K562 (cell line): Measurements from ENCODE around the gene LBHD2. TPM values are rescaled to one million over a fixed set of nuclear protein-coding genes. Genes with fewer than 3 reads are reported as not detected.

Source experiments
- ATAC-seq: fragments of 200-7000 bp; cut with Tn5 transposase; 3 replicates; pipeline ENCODE4 v1.9.1; 2020; ENCODE audit warnings: moderate library complexity
- BruUV-seq: library from RNA; stranded (reverse); fragments of 400-500 nt; replicated peaks from 2 replicates; lab custom pipeline; 2021; lab: Mats Ljungman, UMichigan
- CTCF ChIA-PET: fragments of 300-600 bp; formaldehyde crosslinking; extraction: SDS; loops from one replicate; lab custom pipeline; 2021; ENCODE audit warnings: low intra/inter-chr PET ratio; lab: Yijun Ruan, JAX
- POLR2A ChIA-PET: fragments of 300-600, 350-650 bp; sonication (Branson Sonifier 250); formaldehyde crosslinking; extraction: SDS; loops from one replicate; lab custom pipeline; 2021; ENCODE audit warnings: antibody characterized with exemption, inconsistent platforms; lab: Yijun Ruan, JAX
- DNase-seq, 4 experiments: peaks; one replicate each; pipeline versions ENCODE4 v3.0.0 to v3.0.0-alpha.2; 2011 to 2018; ENCODE audit warnings: low spot score in 3 of 4, mixed read lengths in 3 of 4; ENCODE audit errors: extremely low read depth in 1 of 4
- FAIRE-seq: peaks from 2 replicates; lab custom pipeline; 2011; peaks lifted over from hg19 to GRCh38; lab: Jason Lieb, UNC
- H2AFZ ChIP-seq: 2 replicates; pipeline ENCODE4 v1.6.0; 2011; ENCODE audit warnings: low read depth, low read length, control low read depth, inconsistent platforms
- H3K27ac ChIP-seq: fragments of 200-600 bp; 3 replicates; pipeline ENCODE4 v1.8.0; 2011; ENCODE audit warnings: low read depth, mild to moderate bottlenecking, control low read depth, inconsistent platforms, low read length, moderate library complexity, mixed read lengths; ENCODE audit errors: extremely low read depth
- H3K27me3 ChIP-seq, 2 experiments: fragments of 300-600 bp in 1 of 2; 2 replicates in 1 of 2; 3 replicates in 1 of 2; pipeline versions ENCODE4 v1.6.0 to v1.8.0; 2011; ENCODE audit warnings: inconsistent platforms in 2 of 2, low read length in 2 of 2, mild to moderate bottlenecking in 1 of 2, mixed read lengths in 1 of 2, moderate library complexity in 1 of 2; ENCODE audit not compliant: control insufficient read depth in 2 of 2, insufficient read depth in 2 of 2
- H3K36me3 ChIP-seq: fragments of 300-600 bp; 3 replicates; pipeline ENCODE4 v1.8.0; 2011; ENCODE audit warnings: mild to moderate bottlenecking, low read length, inconsistent platforms; ENCODE audit not compliant: control insufficient read depth, insufficient read depth
- H3K4me1 ChIP-seq, 2 experiments: fragments of 200-600 bp in 1 of 2; replicated peaks in 1 of 2; 2 replicates in 1 of 2; 3 replicates in 1 of 2; pipeline versions ENCODE4 v1.5.1 to v1.8.0; 2011; ENCODE audit warnings: inconsistent platforms in 2 of 2, low read length in 2 of 2, mild to moderate bottlenecking in 1 of 2, mixed read lengths in 1 of 2, moderate library complexity in 1 of 2; ENCODE audit not compliant: control insufficient read depth in 2 of 2, insufficient read depth in 2 of 2
- H3K4me2 ChIP-seq: 2 replicates; pipeline ENCODE4 v1.6.1; 2011; ENCODE audit warnings: low read length, control low read depth, inconsistent platforms, mixed read lengths; ENCODE audit not compliant: insufficient read depth
- H3K4me3 ChIP-seq: fragments of 200-600 bp; sonication (generic), shearing (Covaris generic); 2 replicates; pipeline ENCODE4 v1.5.1; 2016; ENCODE audit warnings: control low read depth, inconsistent platforms
- H3K79me2 ChIP-seq: fragments of 200-600 bp; 3 replicates; pipeline ENCODE4 v1.8.0; 2011; ENCODE audit warnings: low read length, inconsistent platforms; ENCODE audit not compliant: control insufficient read depth, insufficient read depth
- H3K9ac ChIP-seq, 2 experiments: 2 replicates each; pipeline versions ENCODE4 v1.6.0 to v1.6.1; 2011; ENCODE audit warnings: low read depth in 2 of 2, low read length in 2 of 2, control low read depth in 1 of 2, inconsistent platforms in 1 of 2, mild to moderate bottlenecking in 1 of 2, mixed read lengths in 1 of 2; ENCODE audit not compliant: insufficient read depth in 1 of 2
- H3K9me1 ChIP-seq: one replicate; pipeline ENCODE4 v1.6.0; 2011; ENCODE audit warnings: inconsistent platforms, mild to moderate bottlenecking, low read length, moderate library complexity; ENCODE audit not compliant: control insufficient read depth, insufficient read depth
- H3K9me3 ChIP-seq: replicated peaks from 2 replicates; pipeline ENCODE4 v1.5.1; 2011; ENCODE audit warnings: low read depth, low read length, inconsistent platforms; ENCODE audit not compliant: control insufficient read depth, insufficient read depth
- H4K20me1 ChIP-seq: replicated peaks from 2 replicates; pipeline ENCODE4 v1.6.1; 2011; ENCODE audit warnings: low read length, inconsistent platforms, mixed read lengths; ENCODE audit not compliant: control insufficient read depth, insufficient read depth
- ATF4 ChIP-seq: fragments of 450-650 bp; formaldehyde crosslinking; IDR thresholded peaks from 2 replicates; pipeline ENCODE4 v1.4.0; 2022; ENCODE audit warnings: mild to moderate bottlenecking, moderate library complexity
- CBFA2T3 ChIP-seq: fragments of 450-650 bp; IDR thresholded peaks from 2 replicates; pipeline ENCODE4 v1.6.1; 2017
- ETV6 ChIP-seq, 3 experiments: fragments of 150-350 bp in 1 of 3; sonication (generic) in 1 of 3; formaldehyde crosslinking in 1 of 3; IDR thresholded peaks; 2 replicates each; pipeline versions ENCODE4 v1.6.1 to v1.8.0; 2014 to 2022; ENCODE audit warnings: borderline replicate concordance in 2 of 3, low read depth in 2 of 3, antibody characterized with exemption in 1 of 3, low read length in 1 of 3, mild to moderate bottlenecking in 1 of 3, missing genetic modification reagents in 1 of 3
- GMEB1 ChIP-seq: fragments of 250-450 bp; sonication (Bioruptor Pico); IDR thresholded peaks from 2 replicates; pipeline ENCODE4 v1.4.0; 2020; ENCODE audit warnings: mild to moderate bottlenecking
- ILK ChIP-seq: fragments of 450-650 bp; IDR thresholded peaks from 2 replicates; pipeline ENCODE4 v1.6.1; 2016; ENCODE audit warnings: missing genetic modification characterization, low read depth, mild to moderate bottlenecking, missing compliant biosample characterization, moderate library complexity, borderline replicate concordance
- IRF9 ChIP-seq: fragments of 450-650 bp; IDR thresholded peaks from 2 replicates; pipeline ENCODE4 v1.6.1; 2016; ENCODE audit warnings: missing biosample characterization, missing genetic modification characterization
- MAX ChIP-seq: sonication (generic); formaldehyde crosslinking; IDR thresholded peaks from 2 replicates; pipeline ENCODE4 v1.9.0; 2022; ENCODE audit warnings: mild to moderate bottlenecking, missing genetic modification reagents
- NELFE ChIP-seq: IDR thresholded peaks from 2 replicates; pipeline ENCODE4 v1.6.1; 2011; ENCODE audit warnings: mild to moderate bottlenecking; ENCODE audit not compliant: insufficient read depth, insufficient read length
- NFIX ChIP-seq: fragments of 250-450 bp; sonication (Bioruptor Pico); IDR thresholded peaks from 2 replicates; pipeline ENCODE4 v1.4.0; 2020; ENCODE audit warnings: low read depth, mild to moderate bottlenecking, moderate library complexity
- PHF8 ChIP-seq: fragments of 200-600 bp; sonication (generic); IDR thresholded peaks from 2 replicates; pipeline ENCODE4 v1.6.1; 2012; ENCODE audit warnings: mixed run types, mild to moderate bottlenecking, inconsistent platforms, low read length, moderate library complexity, borderline replicate concordance
- TARDBP ChIP-seq: fragments of 450-650 bp; IDR thresholded peaks from 2 replicates; pipeline ENCODE4 v1.6.1; 2016
- ZNF23 ChIP-seq: fragments of 250-450 bp; sonication (Bioruptor Pico); IDR thresholded peaks from 2 replicates; pipeline ENCODE4 v1.4.0; 2020; ENCODE audit warnings: mild to moderate bottlenecking
- ZNF408 ChIP-seq: fragments of 250-450 bp; sonication (Bioruptor Pico); IDR thresholded peaks from 2 replicates; pipeline ENCODE4 v1.4.0; 2020; ENCODE audit warnings: low read depth, mild to moderate bottlenecking, moderate library complexity
- WGBS: fragments of 100-300 bp; shearing (Covaris generic); methylation state at CpG from one replicate; pipeline ENCODE4 v1.1.6; 2016; ENCODE audit warnings: low coverage, mixed read lengths; ENCODE audit not compliant: insufficient coverage; ENCODE audit errors: missing lambda C conversion rate; 5-methylcytosine and 5-hydroxymethylcytosine counted together
- in situ Hi-C: fragments of 300-500 bp; cut with MboI; formaldehyde crosslinking; loops from 4 replicates; pipeline ENCODE4 v1.15.0; 2018; ENCODE audit warnings: inconsistent platforms, mixed read lengths
- intact Hi-C: fragments of 100-400 bp; cut with micrococcal nuclease; formaldehyde crosslinking; loops from 2 replicates; pipeline ENCODE4 v1.14.2; 2022
- polyA plus RNA-seq, 8 experiments: library from polyadenylated mRNA; depleted of rRNA in 4 of 8; stranded (reverse) in 5 of 8; unstranded in 3 of 8; fragments of >200 nt; fragmentation: Nextera tagmentation in 2 of 8; fragmentation: Illumina TruSeq in 1 of 8; extraction: Ambion mirVana in 2 of 8; extraction: Trizol in 1 of 8; gene quantifications; 2 replicates each; pipeline versions ENCODE4 v1.2.1 to v1.2.3, GENCODE V29; 2011 to 2014; ENCODE audit warnings: inconsistent platforms in 1 of 8, missing spikeins in 1 of 8
- total RNA-seq, 7 experiments: library from RNA; depleted of rRNA in 6 of 7; stranded (reverse); fragments of >200 nt in 6 of 7; fragmentation: Illumina TruSeq in 2 of 7; extraction: Trizol in 2 of 7; gene quantifications; 2 replicates each; pipeline versions ENCODE4 v1.2.1 to v1.2.3, GENCODE V29; 2011 to 2021; ENCODE audit warnings: low replicate concordance in 1 of 7

Gene LBHD2
- total and polyA plus RNA-seq, 9 of the 15 experiments (the other 6 are each of a cell fraction or from before 2014, with no cell fraction given), result not detected

- Histone ChIP-seq H2AFZ (no peak overlapping the region), H3K36me3 (no peaks in the 10 kb centered on the region), H3K4me1 (peaks cover 8 to 75% of the 10 kb centered on the region in 2 experiments; a peak in 4 of 5 replicates), H3K9me3 (no peaks in the 10 kb centered on the region), H3K4me3 (no peak overlapping the region), H3K27me3 (peaks cover 0 to 8% of the 10 kb centered on the region in 2 experiments; a peak in 1 of 5 replicates), H3K79me2 (no peaks in the 10 kb centered on the region), H3K27ac (no peak overlapping the region), H4K20me1 (no peaks in the 10 kb centered on the region), H3K9ac (no peak overlapping the region), H3K4me2 (no peak overlapping the region), H3K9me1 (no peaks in the 10 kb centered on the region)
- ATAC-seq, result no peak
- CTCF ChIA-PET, result no interaction called here
- DNase-seq, result no peak
- POLR2A ChIA-PET, result interaction anchor here (0.6 kb wide), 2 partner anchors 14 to 245 kb away, joined by 3 read pairs; partner anchors contain the start of gene EIF5
- TF ChIP-seq ZNF23 (CRISPR knock-in tag), result no peak
- TF ChIP-seq CBFA2T3, result no peak
- no peak for TF ChIP-seq TARDBP
- no peak for TF ChIP-seq ZNF408 (CRISPR knock-in tag)
- no peak for TF ChIP-seq ILK (tag)
- TF ChIP-seq ETV6 (IDR thresholded peaks at IDR 0.05; ENCODE audit: borderline replicate concordance in 1 of 2, low read depth in 2 of 2, low read length in 1 of 2), result no peak
- TF ChIP-seq ETV6 (CRISPR knock-in tag; IDR thresholded peaks at IDR 0.05; ENCODE audit: borderline replicate concordance), result no peak
- no peak for TF ChIP-seq NELFE
- TF ChIP-seq IRF9 (tag), result no peak
- no peak for TF ChIP-seq NFIX (CRISPR knock-in tag)
- no peak for TF ChIP-seq GMEB1 (CRISPR knock-in tag)
- TF ChIP-seq PHF8, result no peak
- no peak for TF ChIP-seq ATF4 (CRISPR knock-in tag)
- TF ChIP-seq MAX (CRISPR knock-in tag), result no peak
- intact Hi-C loops, result no loop called here
- BruUV-seq, result no TSS peak
- in situ Hi-C loops, result loop anchor here (10.0 kb wide), 1 partner anchor 446 kb away; no protein-coding TSS in a partner anchor
- no peak for FAIRE-seq
- 42% methylated on average over 6 of the region's 6 CpGs for WGBS
Observed at GRCh38 chr14:103088921-103089320, 4.9 kb downstream of the LBHD2 start.
